Calu3 (cell line): Measurements from ENCODE around the gene ITGA7. TPM values are rescaled to one million over a fixed set of nuclear protein-coding genes. Genes with fewer than 3 reads are reported as not detected.

Experiments
- BruUV-seq: library from RNA; stranded (reverse); fragments of 400-500 nt; replicated peaks from 2 replicates; lab custom pipeline; 2021; lab: Mats Ljungman, UMichigan
- CTCF ChIA-PET: fragments of 300-600 bp; sonication (Branson Sonifier 250); formaldehyde crosslinking; loops from one replicate; lab custom pipeline; 2022; ENCODE audit warnings: antibody characterized with exemption; lab: Charles Lee
- DNase-seq: peaks from one replicate; pipeline ENCODE4 v3.0.0; 2022
- H3K27ac Mint-ChIP-seq: one replicate; pipeline ENCODE4 v1.8.0; 2022; ENCODE audit warnings: mixed read lengths; ENCODE audit not compliant: unreplicated experiment
- H3K27me3 Mint-ChIP-seq: one replicate; pipeline ENCODE4 v1.8.0; 2022; ENCODE audit warnings: mixed read lengths; ENCODE audit not compliant: unreplicated experiment
- H3K36me3 Mint-ChIP-seq: one replicate; pipeline ENCODE4 v1.8.0; 2022; ENCODE audit warnings: mild to moderate bottlenecking, moderate library complexity, mixed read lengths; ENCODE audit not compliant: insufficient read depth, unreplicated experiment
- H3K4me1 Mint-ChIP-seq: one replicate; pipeline ENCODE4 v1.8.0; 2022; ENCODE audit warnings: mild to moderate bottlenecking, low read depth, mixed read lengths; ENCODE audit not compliant: unreplicated experiment
- H3K4me3 Mint-ChIP-seq: one replicate; pipeline ENCODE4 v1.8.0; 2022; ENCODE audit warnings: mild to moderate bottlenecking, low read depth, moderate library complexity, mixed read lengths; ENCODE audit not compliant: unreplicated experiment
- H3K9me3 Mint-ChIP-seq: one replicate; pipeline ENCODE4 v1.8.0; 2022; ENCODE audit warnings: low read depth, mixed read lengths; ENCODE audit not compliant: unreplicated experiment
- intact Hi-C: fragments of 100-400 bp; cut with micrococcal nuclease; formaldehyde crosslinking; loops from one replicate; pipeline ENCODE4 v1.10.0; 2022; ENCODE audit not compliant: unreplicated experiment
- total RNA-seq: library from RNA; stranded (reverse); gene quantifications from 2 replicates; pipeline ENCODE4 v1.2.3, GENCODE V29; 2022
- TF ChIP-seq, protein P1 (sequence below): fragments of 200-600 bp; IDR thresholded peaks from one replicate; pipeline ENCODE4 v1.8.0; 2022; ENCODE audit warnings: antibody characterized with exemption; ENCODE audit not compliant: unreplicated experiment

ITGA7 gene
- total RNA-seq, 1 experiment from 2014 or later = 5.9 TPM

DNA sequence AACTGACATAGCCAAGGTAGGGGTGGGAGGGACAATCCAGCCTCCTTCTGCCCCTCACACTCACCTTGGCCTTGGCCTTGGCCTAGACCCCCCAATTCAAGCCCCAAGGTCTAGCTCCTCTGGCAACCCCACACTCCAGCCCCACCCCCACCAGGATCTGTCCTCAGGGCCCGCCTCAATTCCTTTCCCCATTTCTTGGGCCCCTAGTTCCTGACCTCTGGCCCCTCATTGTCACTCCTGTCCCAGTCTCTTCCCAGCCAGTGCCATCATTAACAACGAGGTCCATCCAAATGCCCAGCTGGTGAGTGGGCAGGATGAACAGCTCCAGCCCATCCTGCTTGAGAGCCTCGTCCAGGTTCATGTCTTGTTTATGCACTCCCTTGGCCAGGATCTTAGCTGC lies 28.4 kb upstream of the ITGA7 start:
- H3K9me3 Mint-ChIP-seq = no peaks in the 10 kb centered on the region
- TF ChIP-seq, protein P1, sequence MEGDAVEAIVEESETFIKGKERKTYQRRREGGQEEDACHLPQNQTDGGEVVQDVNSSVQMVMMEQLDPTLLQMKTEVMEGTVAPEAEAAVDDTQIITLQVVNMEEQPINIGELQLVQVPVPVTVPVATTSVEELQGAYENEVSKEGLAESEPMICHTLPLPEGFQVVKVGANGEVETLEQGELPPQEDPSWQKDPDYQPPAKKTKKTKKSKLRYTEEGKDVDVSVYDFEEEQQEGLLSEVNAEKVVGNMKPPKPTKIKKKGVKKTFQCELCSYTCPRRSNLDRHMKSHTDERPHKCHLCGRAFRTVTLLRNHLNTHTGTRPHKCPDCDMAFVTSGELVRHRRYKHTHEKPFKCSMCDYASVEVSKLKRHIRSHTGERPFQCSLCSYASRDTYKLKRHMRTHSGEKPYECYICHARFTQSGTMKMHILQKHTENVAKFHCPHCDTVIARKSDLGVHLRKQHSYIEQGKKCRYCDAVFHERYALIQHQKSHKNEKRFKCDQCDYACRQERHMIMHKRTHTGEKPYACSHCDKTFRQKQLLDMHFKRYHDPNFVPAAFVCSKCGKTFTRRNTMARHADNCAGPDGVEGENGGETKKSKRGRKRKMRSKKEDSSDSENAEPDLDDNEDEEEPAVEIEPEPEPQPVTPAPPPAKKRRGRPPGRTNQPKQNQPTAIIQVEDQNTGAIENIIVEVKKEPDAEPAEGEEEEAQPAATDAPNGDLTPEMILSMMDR = no peak
- DNase-seq = no peak
- no TSS peak for BruUV-seq
- CTCF ChIA-PET = interaction anchor here (1.4 to 3.3 kb wide), 4 partner anchors 11 to 54 kb away, joined by 3 to 41 read pairs (median 26); partner anchors contain the start of genes BLOC1S1 and RDH5
- H3K27ac Mint-ChIP-seq = no peak overlapping the region
- H3K36me3 Mint-ChIP-seq = peaks cover 10% of the 10 kb centered on the region
- H3K4me3 Mint-ChIP-seq = no peak overlapping the region
- peaks cover 22% of the 10 kb centered on the region for H3K4me1 Mint-ChIP-seq
- H3K27me3 Mint-ChIP-seq = no peaks in the 10 kb centered on the region
- intact Hi-C loops = loop anchor here (5.0 kb wide), 5 partner anchors 54 to 366 kb away; partner anchors contain the start of genes DGKA, ORMDL2, PA2G4 and SARNP

DNA sequence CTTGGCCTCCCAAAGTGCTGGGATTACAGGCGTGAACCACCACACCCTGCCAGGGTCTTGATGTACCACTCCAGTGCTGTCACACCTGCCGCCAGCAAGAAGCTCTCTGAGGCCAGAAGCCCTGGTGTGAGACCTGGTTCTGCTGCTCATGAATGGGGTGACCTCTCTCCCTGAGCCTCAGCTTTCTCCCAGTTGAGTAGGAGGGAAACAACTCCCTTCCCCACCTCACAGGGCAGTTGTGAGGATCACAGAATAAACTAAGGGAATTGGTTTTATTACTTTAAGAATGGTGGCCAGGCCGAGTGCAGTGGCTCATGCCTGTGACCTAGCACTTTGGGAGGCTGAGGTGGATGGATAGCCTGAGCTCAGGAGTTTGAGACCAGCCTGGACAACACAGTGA lies 26.9 kb upstream of the ITGA7 start:
- no peaks in the 10 kb centered on the region for H3K27me3 Mint-ChIP-seq
- H3K9me3 Mint-ChIP-seq = no peaks in the 10 kb centered on the region
- TF ChIP-seq, protein P1 = no peak
- no peak overlapping the region for H3K27ac Mint-ChIP-seq
- no TSS peak for BruUV-seq
- peaks cover 35% of the 10 kb centered on the region for H3K4me1 Mint-ChIP-seq
- CTCF ChIA-PET = interaction anchor here (1.1 kb wide), 1 partner anchor 9 kb away, joined by 3 read pairs; no protein-coding TSS in a partner anchor
- intact Hi-C loops = no loop called here
- peaks cover 22% of the 10 kb centered on the region for H3K36me3 Mint-ChIP-seq
- no peak for DNase-seq
- H3K4me3 Mint-ChIP-seq = no peak overlapping the region

DNA sequence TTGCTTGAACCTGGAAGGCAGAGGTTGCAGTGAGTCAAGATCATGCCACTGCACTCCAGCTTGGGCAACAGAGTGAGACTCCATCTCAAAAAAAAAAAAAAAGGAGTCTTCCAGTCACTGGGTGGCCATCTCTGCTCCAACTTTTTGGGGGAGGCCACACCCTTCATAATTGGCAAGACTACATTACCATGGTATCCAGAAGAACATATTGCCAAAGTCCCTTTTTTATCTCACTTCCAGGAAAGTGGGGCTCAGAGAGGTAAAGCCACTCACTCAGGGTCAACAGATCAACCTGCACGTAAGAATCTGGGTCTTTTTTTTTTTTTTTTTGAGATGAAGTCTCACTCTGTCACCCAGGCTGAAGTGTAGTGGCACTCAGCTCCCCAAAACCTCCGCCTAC lies 26.2 kb upstream of the ITGA7 start:
- H3K27me3 Mint-ChIP-seq = no peaks in the 10 kb centered on the region
- H3K4me3 Mint-ChIP-seq = no peak overlapping the region
- H3K4me1 Mint-ChIP-seq = peaks cover 39% of the 10 kb centered on the region
- no peak overlapping the region for H3K27ac Mint-ChIP-seq
- H3K36me3 Mint-ChIP-seq = peaks cover 29% of the 10 kb centered on the region
- no TSS peak for BruUV-seq
- intact Hi-C loops = no loop called here
- no peaks in the 10 kb centered on the region for H3K9me3 Mint-ChIP-seq
- TF ChIP-seq, protein P1 = no peak
- no peak for DNase-seq
- CTCF ChIA-PET = no interaction called here

DNA sequence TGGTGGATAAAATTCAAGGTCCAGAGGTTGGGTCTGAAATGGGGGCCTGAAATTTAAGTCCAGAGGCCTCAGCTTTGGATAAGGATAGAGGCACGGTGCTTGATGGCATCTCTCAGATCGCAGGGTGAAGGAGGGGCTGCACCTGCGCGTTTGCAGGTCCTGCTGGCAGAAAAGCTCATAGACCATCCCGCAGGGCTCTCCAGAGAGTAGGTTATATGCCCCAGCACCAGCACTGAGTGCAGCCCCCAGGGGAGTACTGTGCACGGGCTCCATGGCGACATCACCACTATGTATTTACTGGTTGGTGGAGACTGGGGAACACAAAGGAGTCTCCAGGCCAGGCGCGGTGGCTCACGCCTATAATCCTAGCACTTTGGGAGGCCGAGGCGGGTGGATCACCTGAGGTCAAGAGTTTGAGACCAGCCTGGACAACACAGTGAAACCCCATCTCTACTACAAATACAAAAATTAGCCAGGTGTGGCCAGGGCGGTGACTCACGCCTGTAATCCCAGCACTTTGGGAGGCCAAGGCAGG lies 25.4 kb upstream of the ITGA7 start:
- no peak overlapping the region for H3K27ac Mint-ChIP-seq
- peaks cover 33% of the 10 kb centered on the region for H3K4me1 Mint-ChIP-seq
- intact Hi-C loops = no loop called here
- peaks cover 32% of the 10 kb centered on the region for H3K36me3 Mint-ChIP-seq
- no TSS peak for BruUV-seq
- no peak for DNase-seq
- no peaks in the 10 kb centered on the region for H3K9me3 Mint-ChIP-seq
- H3K27me3 Mint-ChIP-seq = no peaks in the 10 kb centered on the region
- CTCF ChIA-PET = no interaction called here
- TF ChIP-seq, protein P1 = no peak
- no peak overlapping the region for H3K4me3 Mint-ChIP-seq
